H1 (cell line): ENCODE data around the gene ARID1B. TPM values are rescaled to one million over a fixed set of nuclear protein-coding genes. Genes with fewer than 3 reads are reported as not detected.

Experiments
- BCL11A ChIP-seq, 2 experiments: IDR thresholded peaks; one replicate each; pipeline ENCODE4 v1.6.1; 2011; ENCODE audit warnings: low read depth in 2 of 2, low read length in 2 of 2, mild to moderate bottlenecking in 2 of 2
- CBX5 ChIP-seq: fragments of 300-800, 300-1000 bp; sonication (generic); IDR thresholded peaks from 2 replicates; pipeline ENCODE4 v1.7.1; 2016; ENCODE audit warnings: antibody characterized with exemption, low read length, low read depth
- CHD1 ChIP-seq: IDR thresholded peaks from 2 replicates; pipeline ENCODE4 v1.6.1; 2012; ENCODE audit warnings: low read depth, low read length, improper control_type of control experiment
- CHD2 ChIP-seq: IDR thresholded peaks from 2 replicates; pipeline ENCODE4 v1.6.1; 2012; ENCODE audit warnings: low read length, improper control_type of control experiment
- SIX5 ChIP-seq: IDR thresholded peaks from 2 replicates; pipeline ENCODE4 v1.6.1; 2011; ENCODE audit warnings: mild to moderate bottlenecking, low read depth, low read length
- polyA plus RNA-seq, 7 experiments: library from polyadenylated mRNA; depleted of rRNA in 3 of 7; stranded (reverse) in 5 of 7; unstranded in 2 of 7; fragments of >200 nt in 5 of 7; fragments of 200-250 nt in 2 of 7; gene quantifications; 1 replicate in 5 of 7; 2 replicates in 1 of 7; 4 replicates in 1 of 7; pipeline versions ENCODE4 v1.2.1 to v1.2.3, GENCODE V29; 2011 to 2013; ENCODE audit warnings: missing spikeins in 2 of 7, mixed read lengths in 2 of 7
- total RNA-seq: library from RNA; stranded (reverse); fragmentation: NEBNext Ultra II Directional; extraction: Animal tissue kit (Norgen Biotek cat#: 25700); gene quantifications from 2 replicates; pipeline ENCODE4 v1.2.1, GENCODE V29; 2021
- TF ChIP-seq, protein P1 (sequence below): fragments of 300-600 bp; sonication (generic); IDR thresholded peaks from 2 replicates; pipeline ENCODE4 v1.7.1; 2012; ENCODE audit warnings: low read length, moderate library complexity, mild to moderate bottlenecking, inconsistent platforms; ENCODE audit not compliant: insufficient replicate concordance
- TF ChIP-seq, protein P2 (sequence below): IDR thresholded peaks from 2 replicates; pipeline ENCODE4 v1.6.1; 2012; ENCODE audit warnings: inconsistent platforms
- TF ChIP-seq, protein P3 (sequence below): IDR thresholded peaks from 2 replicates; pipeline ENCODE4 v1.6.1; 2012; ENCODE audit warnings: low read length, inconsistent platforms

Gene ARID1B
- total and polyA plus RNA-seq, 2 of the 8 experiments (the other 6 are each of a cell fraction or from before 2014, with no cell fraction given): 24.3 to 70.3 TPM

GRCh38 chr6:156890627-156891314, 113.6 kb downstream of the ARID1B start (continued):
- TF ChIP-seq, protein P1, sequence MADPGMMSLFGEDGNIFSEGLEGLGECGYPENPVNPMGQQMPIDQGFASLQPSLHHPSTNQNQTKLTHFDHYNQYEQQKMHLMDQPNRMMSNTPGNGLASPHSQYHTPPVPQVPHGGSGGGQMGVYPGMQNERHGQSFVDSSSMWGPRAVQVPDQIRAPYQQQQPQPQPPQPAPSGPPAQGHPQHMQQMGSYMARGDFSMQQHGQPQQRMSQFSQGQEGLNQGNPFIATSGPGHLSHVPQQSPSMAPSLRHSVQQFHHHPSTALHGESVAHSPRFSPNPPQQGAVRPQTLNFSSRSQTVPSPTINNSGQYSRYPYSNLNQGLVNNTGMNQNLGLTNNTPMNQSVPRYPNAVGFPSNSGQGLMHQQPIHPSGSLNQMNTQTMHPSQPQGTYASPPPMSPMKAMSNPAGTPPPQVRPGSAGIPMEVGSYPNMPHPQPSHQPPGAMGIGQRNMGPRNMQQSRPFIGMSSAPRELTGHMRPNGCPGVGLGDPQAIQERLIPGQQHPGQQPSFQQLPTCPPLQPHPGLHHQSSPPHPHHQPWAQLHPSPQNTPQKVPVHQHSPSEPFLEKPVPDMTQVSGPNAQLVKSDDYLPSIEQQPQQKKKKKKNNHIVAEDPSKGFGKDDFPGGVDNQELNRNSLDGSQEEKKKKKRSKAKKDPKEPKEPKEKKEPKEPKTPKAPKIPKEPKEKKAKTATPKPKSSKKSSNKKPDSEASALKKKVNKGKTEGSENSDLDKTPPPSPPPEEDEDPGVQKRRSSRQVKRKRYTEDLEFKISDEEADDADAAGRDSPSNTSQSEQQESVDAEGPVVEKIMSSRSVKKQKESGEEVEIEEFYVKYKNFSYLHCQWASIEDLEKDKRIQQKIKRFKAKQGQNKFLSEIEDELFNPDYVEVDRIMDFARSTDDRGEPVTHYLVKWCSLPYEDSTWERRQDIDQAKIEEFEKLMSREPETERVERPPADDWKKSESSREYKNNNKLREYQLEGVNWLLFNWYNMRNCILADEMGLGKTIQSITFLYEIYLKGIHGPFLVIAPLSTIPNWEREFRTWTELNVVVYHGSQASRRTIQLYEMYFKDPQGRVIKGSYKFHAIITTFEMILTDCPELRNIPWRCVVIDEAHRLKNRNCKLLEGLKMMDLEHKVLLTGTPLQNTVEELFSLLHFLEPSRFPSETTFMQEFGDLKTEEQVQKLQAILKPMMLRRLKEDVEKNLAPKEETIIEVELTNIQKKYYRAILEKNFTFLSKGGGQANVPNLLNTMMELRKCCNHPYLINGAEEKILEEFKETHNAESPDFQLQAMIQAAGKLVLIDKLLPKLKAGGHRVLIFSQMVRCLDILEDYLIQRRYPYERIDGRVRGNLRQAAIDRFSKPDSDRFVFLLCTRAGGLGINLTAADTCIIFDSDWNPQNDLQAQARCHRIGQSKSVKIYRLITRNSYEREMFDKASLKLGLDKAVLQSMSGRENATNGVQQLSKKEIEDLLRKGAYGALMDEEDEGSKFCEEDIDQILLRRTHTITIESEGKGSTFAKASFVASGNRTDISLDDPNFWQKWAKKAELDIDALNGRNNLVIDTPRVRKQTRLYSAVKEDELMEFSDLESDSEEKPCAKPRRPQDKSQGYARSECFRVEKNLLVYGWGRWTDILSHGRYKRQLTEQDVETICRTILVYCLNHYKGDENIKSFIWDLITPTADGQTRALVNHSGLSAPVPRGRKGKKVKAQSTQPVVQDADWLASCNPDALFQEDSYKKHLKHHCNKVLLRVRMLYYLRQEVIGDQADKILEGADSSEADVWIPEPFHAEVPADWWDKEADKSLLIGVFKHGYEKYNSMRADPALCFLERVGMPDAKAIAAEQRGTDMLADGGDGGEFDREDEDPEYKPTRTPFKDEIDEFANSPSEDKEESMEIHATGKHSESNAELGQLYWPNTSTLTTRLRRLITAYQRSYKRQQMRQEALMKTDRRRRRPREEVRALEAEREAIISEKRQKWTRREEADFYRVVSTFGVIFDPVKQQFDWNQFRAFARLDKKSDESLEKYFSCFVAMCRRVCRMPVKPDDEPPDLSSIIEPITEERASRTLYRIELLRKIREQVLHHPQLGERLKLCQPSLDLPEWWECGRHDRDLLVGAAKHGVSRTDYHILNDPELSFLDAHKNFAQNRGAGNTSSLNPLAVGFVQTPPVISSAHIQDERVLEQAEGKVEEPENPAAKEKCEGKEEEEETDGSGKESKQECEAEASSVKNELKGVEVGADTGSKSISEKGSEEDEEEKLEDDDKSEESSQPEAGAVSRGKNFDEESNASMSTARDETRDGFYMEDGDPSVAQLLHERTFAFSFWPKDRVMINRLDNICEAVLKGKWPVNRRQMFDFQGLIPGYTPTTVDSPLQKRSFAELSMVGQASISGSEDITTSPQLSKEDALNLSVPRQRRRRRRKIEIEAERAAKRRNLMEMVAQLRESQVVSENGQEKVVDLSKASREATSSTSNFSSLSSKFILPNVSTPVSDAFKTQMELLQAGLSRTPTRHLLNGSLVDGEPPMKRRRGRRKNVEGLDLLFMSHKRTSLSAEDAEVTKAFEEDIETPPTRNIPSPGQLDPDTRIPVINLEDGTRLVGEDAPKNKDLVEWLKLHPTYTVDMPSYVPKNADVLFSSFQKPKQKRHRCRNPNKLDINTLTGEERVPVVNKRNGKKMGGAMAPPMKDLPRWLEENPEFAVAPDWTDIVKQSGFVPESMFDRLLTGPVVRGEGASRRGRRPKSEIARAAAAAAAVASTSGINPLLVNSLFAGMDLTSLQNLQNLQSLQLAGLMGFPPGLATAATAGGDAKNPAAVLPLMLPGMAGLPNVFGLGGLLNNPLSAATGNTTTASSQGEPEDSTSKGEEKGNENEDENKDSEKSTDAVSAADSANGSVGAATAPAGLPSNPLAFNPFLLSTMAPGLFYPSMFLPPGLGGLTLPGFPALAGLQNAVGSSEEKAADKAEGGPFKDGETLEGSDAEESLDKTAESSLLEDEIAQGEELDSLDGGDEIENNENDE: no peak
- no peak for TF ChIP-seq CBX5
- TF ChIP-seq, protein P2, sequence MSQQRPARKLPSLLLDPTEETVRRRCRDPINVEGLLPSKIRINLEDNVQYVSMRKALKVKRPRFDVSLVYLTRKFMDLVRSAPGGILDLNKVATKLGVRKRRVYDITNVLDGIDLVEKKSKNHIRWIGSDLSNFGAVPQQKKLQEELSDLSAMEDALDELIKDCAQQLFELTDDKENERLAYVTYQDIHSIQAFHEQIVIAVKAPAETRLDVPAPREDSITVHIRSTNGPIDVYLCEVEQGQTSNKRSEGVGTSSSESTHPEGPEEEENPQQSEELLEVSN: no peak
- TF ChIP-seq CHD2: no peak
- TF ChIP-seq, protein P3, sequence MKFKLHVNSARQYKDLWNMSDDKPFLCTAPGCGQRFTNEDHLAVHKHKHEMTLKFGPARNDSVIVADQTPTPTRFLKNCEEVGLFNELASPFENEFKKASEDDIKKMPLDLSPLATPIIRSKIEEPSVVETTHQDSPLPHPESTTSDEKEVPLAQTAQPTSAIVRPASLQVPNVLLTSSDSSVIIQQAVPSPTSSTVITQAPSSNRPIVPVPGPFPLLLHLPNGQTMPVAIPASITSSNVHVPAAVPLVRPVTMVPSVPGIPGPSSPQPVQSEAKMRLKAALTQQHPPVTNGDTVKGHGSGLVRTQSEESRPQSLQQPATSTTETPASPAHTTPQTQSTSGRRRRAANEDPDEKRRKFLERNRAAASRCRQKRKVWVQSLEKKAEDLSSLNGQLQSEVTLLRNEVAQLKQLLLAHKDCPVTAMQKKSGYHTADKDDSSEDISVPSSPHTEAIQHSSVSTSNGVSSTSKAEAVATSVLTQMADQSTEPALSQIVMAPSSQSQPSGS: no peak
- TF ChIP-seq CHD1: no peak
- TF ChIP-seq BCL11A (IDR thresholded peaks at IDR 0.05; ENCODE audit: low read depth in 2 of 2, low read length in 2 of 2): no peak
- no peak for TF ChIP-seq SIX5
